ENCODE results near the gene OTOG. TPM values are rescaled to one million over a fixed set of nuclear protein-coding genes. Genes with fewer than 3 reads are reported as not detected.

OTOG gene
- total RNA-seq, 1 donor from 2014 or later, result 42.1 TPM

DNA sequence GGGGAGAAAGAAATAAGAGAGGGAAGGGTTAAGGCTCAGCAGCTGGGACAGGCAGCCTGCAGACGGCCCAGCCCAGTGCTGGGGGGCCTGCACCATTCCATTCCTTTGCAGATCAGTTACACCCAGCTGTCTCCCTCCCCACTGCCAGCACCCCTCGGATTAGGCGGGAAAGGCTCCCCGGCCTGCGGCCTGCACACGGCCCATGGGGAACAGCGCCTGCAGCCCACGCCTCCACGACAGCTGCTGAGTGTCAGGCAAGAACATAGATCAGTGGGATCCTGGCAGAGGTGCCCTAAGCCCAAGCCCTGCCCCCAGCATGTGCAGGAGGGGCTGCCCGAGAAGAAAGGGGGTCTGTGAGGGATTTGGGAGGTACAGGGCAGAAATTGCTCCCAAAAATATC, 106.6 kb downstream of the OTOG start:
- Histone ChIP-seq H2AFZ (replicated peaks) (no peak overlapping the region), H3K4me1 (peaks cover 4% of the 10 kb centered on the region), H3K9me3 (ENCODE audit: low read depth) (peaks cover 10% of the 10 kb centered on the region), H3F3A (ENCODE audit: low read depth) (no peaks in the 10 kb centered on the region), H3K27me3 (peaks cover 27% of the 10 kb centered on the region), H3K4me2 (no peak overlapping the region), H3K79me2 (ENCODE audit: low read depth) (no peaks in the 10 kb centered on the region), H3K4me3 (no peak overlapping the region), H3K36me3 (no peaks in the 10 kb centered on the region), H3K27ac (no peak overlapping the region), H3K9ac (no peak overlapping the region), H4K20me1 (ENCODE audit: low read depth) (no peaks in the 10 kb centered on the region)
- Mint-ChIP-seq H3K4me3 (no peak overlapping the region), H3K27me3 (ENCODE audit: insufficient read depth, low read depth) (peaks cover 11% of the 10 kb centered on the region), H3K27ac (no peak overlapping the region), H3K9me3 (peaks cover 17% of the 10 kb centered on the region), H3K4me1 (peaks cover 16% of the 10 kb centered on the region), H3K36me3 (no peaks in the 10 kb centered on the region)
- DNase-seq (ENCODE audit: low spot score), result no peak
- TF ChIP-seq, protein P1, sequence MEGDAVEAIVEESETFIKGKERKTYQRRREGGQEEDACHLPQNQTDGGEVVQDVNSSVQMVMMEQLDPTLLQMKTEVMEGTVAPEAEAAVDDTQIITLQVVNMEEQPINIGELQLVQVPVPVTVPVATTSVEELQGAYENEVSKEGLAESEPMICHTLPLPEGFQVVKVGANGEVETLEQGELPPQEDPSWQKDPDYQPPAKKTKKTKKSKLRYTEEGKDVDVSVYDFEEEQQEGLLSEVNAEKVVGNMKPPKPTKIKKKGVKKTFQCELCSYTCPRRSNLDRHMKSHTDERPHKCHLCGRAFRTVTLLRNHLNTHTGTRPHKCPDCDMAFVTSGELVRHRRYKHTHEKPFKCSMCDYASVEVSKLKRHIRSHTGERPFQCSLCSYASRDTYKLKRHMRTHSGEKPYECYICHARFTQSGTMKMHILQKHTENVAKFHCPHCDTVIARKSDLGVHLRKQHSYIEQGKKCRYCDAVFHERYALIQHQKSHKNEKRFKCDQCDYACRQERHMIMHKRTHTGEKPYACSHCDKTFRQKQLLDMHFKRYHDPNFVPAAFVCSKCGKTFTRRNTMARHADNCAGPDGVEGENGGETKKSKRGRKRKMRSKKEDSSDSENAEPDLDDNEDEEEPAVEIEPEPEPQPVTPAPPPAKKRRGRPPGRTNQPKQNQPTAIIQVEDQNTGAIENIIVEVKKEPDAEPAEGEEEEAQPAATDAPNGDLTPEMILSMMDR (IDR thresholded peaks at IDR 0.05), result no peak
- TF ChIP-seq EZH2 (IDR thresholded peaks at IDR 0.05), result no peak
- no peak for TF ChIP-seq EZH2phosphoT487 (IDR thresholded peaks at IDR 0.05)

DNA sequence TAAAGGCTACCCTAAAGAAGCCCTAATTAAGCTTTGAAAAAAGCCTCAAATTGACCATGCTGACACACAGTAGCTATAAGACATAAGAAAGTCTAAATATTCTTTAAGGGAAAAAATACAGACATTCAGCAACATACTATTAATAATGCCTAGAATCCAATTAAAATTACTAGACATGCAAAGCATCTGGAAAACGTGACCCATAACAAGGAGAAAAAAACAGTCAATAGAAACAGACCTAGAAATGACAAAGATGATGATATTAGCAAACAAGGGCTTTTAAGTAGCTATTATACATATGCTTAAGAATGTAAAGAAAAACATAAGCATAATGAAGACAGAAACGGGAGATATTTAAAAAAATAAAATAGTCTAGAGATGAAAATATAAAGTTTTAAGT, 108.6 kb downstream of the OTOG start:
- H4K20me1 ChIP-seq (ENCODE audit: low read depth), result no peaks in the 10 kb centered on the region
- H3K4me2 ChIP-seq, result no peak overlapping the region
- peaks cover 4% of the 10 kb centered on the region for H3K4me1 ChIP-seq
- no peak overlapping the region for H3K9ac ChIP-seq
- no peak for TF ChIP-seq EZH2 (IDR thresholded peaks at IDR 0.05)
- peaks cover 23% of the 10 kb centered on the region for H3K27me3 ChIP-seq
- Mint-ChIP-seq H3K36me3 (no peaks in the 10 kb centered on the region), H3K27ac (no peak overlapping the region), H3K9me3 (peaks cover 17% of the 10 kb centered on the region), H3K4me3 (no peak overlapping the region), H3K4me1 (peaks cover 8% of the 10 kb centered on the region), H3K27me3 (ENCODE audit: insufficient read depth, low read depth) (peaks cover 9% of the 10 kb centered on the region)
- H3K4me3 ChIP-seq, result no peak overlapping the region
- H3K36me3 ChIP-seq, result no peaks in the 10 kb centered on the region
- no peak for DNase-seq (ENCODE audit: low spot score)
- no peaks in the 10 kb centered on the region for H3F3A ChIP-seq (ENCODE audit: low read depth)
- H3K9me3 ChIP-seq (ENCODE audit: low read depth), result peaks cover 10% of the 10 kb centered on the region
- no peak overlapping the region for H2AFZ ChIP-seq (replicated peaks)
- H3K27ac ChIP-seq, result no peak overlapping the region
- no peaks in the 10 kb centered on the region for H3K79me2 ChIP-seq (ENCODE audit: low read depth)

DNA sequence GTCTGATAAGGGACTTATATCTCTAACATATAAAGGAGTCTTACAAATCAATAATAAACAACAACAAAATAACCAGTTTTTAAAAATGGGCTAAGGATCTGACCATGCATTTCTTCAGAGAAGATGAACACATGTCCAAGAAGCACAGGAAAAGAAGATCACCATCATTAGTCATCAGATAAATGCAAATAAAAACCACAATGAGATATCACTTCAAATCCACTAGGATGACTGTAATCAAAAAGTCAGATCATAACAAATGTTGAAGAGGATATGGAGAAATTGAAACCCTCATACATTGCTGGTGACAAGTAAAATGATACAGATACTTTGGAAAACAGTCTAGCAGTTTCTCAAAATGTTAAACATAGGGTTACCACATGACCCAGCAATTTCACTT, 111.2 kb downstream of the OTOG start:
- no peaks in the 10 kb centered on the region for H3K4me1 ChIP-seq

DNA sequence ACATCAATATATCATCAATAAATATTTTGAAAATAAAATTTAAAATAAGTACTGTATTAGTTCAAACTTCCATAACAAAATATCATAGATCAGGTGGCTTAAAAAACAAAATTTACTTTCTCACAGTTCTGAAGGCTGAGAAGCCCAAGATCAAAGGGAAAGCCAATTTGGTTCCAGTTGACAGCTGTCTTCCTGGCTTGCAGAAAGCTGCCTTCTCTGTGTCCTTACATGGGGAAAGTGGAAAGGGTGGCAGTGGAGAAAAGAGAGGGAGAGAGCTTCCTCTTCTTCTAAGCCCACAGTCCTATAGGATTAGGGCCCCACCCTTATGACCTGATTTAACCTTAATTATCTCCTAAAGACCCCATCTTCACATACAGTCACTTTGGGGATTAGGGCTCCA, 121.1 kb downstream of the OTOG start:
- no peaks in the 10 kb centered on the region for H4K20me1 ChIP-seq (ENCODE audit: low read depth)
- no peak overlapping the region for H3K9ac ChIP-seq
- no peak overlapping the region for H3K4me3 ChIP-seq
- Mint-ChIP-seq H3K4me3 (no peak overlapping the region), H3K27me3 (ENCODE audit: insufficient read depth, low read depth) (peaks cover 6% of the 10 kb centered on the region), H3K27ac (no peak overlapping the region), H3K9me3 (no peaks in the 10 kb centered on the region), H3K36me3 (no peaks in the 10 kb centered on the region), H3K4me1 (no peaks in the 10 kb centered on the region)
- H3K4me1 ChIP-seq, result no peaks in the 10 kb centered on the region
- peaks cover 87% of the 10 kb centered on the region for H3K27me3 ChIP-seq
- no peak for DNase-seq (ENCODE audit: low spot score)
- no peak overlapping the region for H2AFZ ChIP-seq (replicated peaks)
- TF ChIP-seq, protein P1 (IDR thresholded peaks at IDR 0.05), result no peak
- TF ChIP-seq EZH2 (IDR thresholded peaks at IDR 0.05) (no peak), EZH2phosphoT487 (IDR thresholded peaks at IDR 0.05) (no peak)
- no peaks in the 10 kb centered on the region for H3K36me3 ChIP-seq
- no peaks in the 10 kb centered on the region for H3F3A ChIP-seq (ENCODE audit: low read depth)
- H3K79me2 ChIP-seq (ENCODE audit: low read depth), result no peaks in the 10 kb centered on the region
- no peak overlapping the region for H3K4me2 ChIP-seq
- H3K9me3 ChIP-seq (ENCODE audit: low read depth), result no peaks in the 10 kb centered on the region
- no peak overlapping the region for H3K27ac ChIP-seq

More for the DNA sequence above, 111.2 kb downstream of the OTOG start:
- H3K9ac ChIP-seq, result no peak overlapping the region
- no peak overlapping the region for H3K27ac Mint-ChIP-seq
- no peaks in the 10 kb centered on the region for H3K36me3 Mint-ChIP-seq
- H2AFZ ChIP-seq (replicated peaks), result no peak overlapping the region
- no peaks in the 10 kb centered on the region for H3F3A ChIP-seq (ENCODE audit: low read depth)
- peaks cover 17% of the 10 kb centered on the region for H3K9me3 Mint-ChIP-seq
- no peaks in the 10 kb centered on the region for H3K36me3 ChIP-seq
- TF ChIP-seq EZH2phosphoT487 (IDR thresholded peaks at IDR 0.05), result no peak
- TF ChIP-seq EZH2 (IDR thresholded peaks at IDR 0.05), result no peak
- TF ChIP-seq, protein P1 (IDR thresholded peaks at IDR 0.05), result no peak
- no peak overlapping the region for H3K4me3 ChIP-seq
- peaks cover 9% of the 10 kb centered on the region for H3K27me3 Mint-ChIP-seq (ENCODE audit: insufficient read depth, low read depth)
- no peak overlapping the region for H3K4me3 Mint-ChIP-seq
- H3K27ac ChIP-seq, result no peak overlapping the region
- no peaks in the 10 kb centered on the region for H3K4me1 Mint-ChIP-seq
- peaks cover 10% of the 10 kb centered on the region for H3K9me3 ChIP-seq (ENCODE audit: low read depth)
- H3K27me3 ChIP-seq, result peaks cover 19% of the 10 kb centered on the region
- H3K79me2 ChIP-seq (ENCODE audit: low read depth), result no peaks in the 10 kb centered on the region
- DNase-seq (ENCODE audit: low spot score), result no peak
- no peaks in the 10 kb centered on the region for H4K20me1 ChIP-seq (ENCODE audit: low read depth)
- H3K4me2 ChIP-seq, result no peak overlapping the region

Measured in neural progenitor cell (in vitro differentiated cells).